IPS DF 6.9 (cell line): ENCODE measurements around the gene CYB561A3.

ENCODE experiments used
- DNase-seq: peaks from one replicate; pipeline ENCODE4 v3.0.0-alpha.2; 2013; ENCODE audit warnings: low read depth, low spot score
- H3K27ac ChIP-seq: one replicate; pipeline ENCODE4 v1.5.1; 2013; ENCODE audit warnings: low read length, control low read depth
- H3K27me3 ChIP-seq: 2 replicates; pipeline ENCODE4 v1.6.1; 2013; ENCODE audit warnings: mild to moderate bottlenecking, low read length; ENCODE audit not compliant: control insufficient read depth, insufficient read depth
- H3K36me3 ChIP-seq: 2 replicates; pipeline ENCODE4 v1.6.1; 2013; ENCODE audit warnings: low read length; ENCODE audit not compliant: control insufficient read depth, insufficient read depth
- H3K4me1 ChIP-seq: 2 replicates; pipeline ENCODE4 v1.6.1; 2013; ENCODE audit warnings: low read length; ENCODE audit not compliant: control insufficient read depth, insufficient read depth
- H3K4me3 ChIP-seq: 2 replicates; pipeline ENCODE4 v1.5.1; 2013; ENCODE audit warnings: mild to moderate bottlenecking, low read length
- H3K9me3 ChIP-seq: 2 replicates; pipeline ENCODE4 v1.6.1; 2013; ENCODE audit warnings: low read length, inconsistent platforms; ENCODE audit not compliant: control insufficient read depth, insufficient read depth
- WGBS: extraction: QIAGEN DNeasy Blood & Tissue Kit; methylation state at CpG from one replicate; pipeline ENCODE4 v1.1.7; 2013; ENCODE audit warnings: mixed read lengths, missing lambda C conversion rate; ENCODE audit not compliant: insufficient read length, insufficient coverage; 5-methylcytosine and 5-hydroxymethylcytosine counted together

Gene CYB561A3

DNA sequence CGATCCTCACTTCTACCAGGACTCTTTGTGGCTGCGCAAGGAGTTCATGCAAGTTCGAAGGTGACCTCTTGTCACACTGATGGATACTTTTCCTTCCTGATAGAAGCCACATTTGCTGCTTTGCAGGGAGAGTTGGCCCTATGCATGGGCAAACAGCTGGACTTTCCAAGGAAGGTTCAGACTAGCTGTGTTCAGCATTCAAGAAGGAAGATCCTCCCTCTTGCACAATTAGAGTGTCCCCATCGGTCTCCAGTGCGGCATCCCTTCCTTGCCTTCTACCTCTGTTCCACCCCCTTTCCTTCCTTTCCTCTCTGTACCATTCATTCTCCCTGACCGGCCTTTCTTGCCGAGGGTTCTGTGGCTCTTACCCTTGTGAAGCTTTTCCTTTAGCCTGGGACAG is 7.0 kb upstream of the CYB561A3 start:
- H3K9me3 ChIP-seq: peaks cover 2% of the 10 kb centered on the region; the same call in 1 of the 2 replicates
- no peaks in the 10 kb centered on the region for H3K4me1 ChIP-seq
- DNase-seq: no peak
- H3K4me3 ChIP-seq: no peak overlapping the region
- no peak overlapping the region for H3K27ac ChIP-seq
- no CpG with 5 or more reads among the region's 7 CpGs for WGBS
- H3K27me3 ChIP-seq: no peaks in the 10 kb centered on the region
- H3K36me3 ChIP-seq: peaks cover 25% of the 10 kb centered on the region; the same call in 1 of the 2 replicates

DNA sequence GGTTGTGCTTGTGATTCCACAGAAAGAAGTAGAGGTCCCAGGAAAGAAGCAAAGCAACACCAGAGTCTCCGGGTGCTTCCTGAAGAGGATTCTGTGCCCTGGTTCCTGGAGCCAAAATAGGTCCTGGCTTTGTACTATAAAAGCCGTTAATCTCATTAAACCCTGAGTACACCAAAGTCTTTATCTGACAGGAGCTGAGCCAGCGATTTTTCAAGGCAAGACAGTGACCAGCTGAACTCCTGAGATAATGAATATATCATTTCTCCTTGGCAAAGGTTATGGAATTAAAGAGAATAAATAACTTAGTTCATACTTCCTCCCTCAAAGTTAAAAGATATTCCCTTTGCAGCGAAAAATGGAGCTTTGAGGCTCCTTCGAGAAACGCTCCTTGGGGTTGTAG is 5.7 kb upstream of the CYB561A3 start:
- no peaks in the 10 kb centered on the region for H3K27me3 ChIP-seq
- H3K27ac ChIP-seq: no peak overlapping the region
- no peaks in the 10 kb centered on the region for H3K4me1 ChIP-seq
- no peak overlapping the region for H3K4me3 ChIP-seq
- no CpG with 5 or more reads among the region's 6 CpGs for WGBS
- H3K36me3 ChIP-seq: peaks cover 25% of the 10 kb centered on the region; the same call in 1 of the 2 replicates
- H3K9me3 ChIP-seq: no peaks in the 10 kb centered on the region
- DNase-seq: no peak

DNA sequence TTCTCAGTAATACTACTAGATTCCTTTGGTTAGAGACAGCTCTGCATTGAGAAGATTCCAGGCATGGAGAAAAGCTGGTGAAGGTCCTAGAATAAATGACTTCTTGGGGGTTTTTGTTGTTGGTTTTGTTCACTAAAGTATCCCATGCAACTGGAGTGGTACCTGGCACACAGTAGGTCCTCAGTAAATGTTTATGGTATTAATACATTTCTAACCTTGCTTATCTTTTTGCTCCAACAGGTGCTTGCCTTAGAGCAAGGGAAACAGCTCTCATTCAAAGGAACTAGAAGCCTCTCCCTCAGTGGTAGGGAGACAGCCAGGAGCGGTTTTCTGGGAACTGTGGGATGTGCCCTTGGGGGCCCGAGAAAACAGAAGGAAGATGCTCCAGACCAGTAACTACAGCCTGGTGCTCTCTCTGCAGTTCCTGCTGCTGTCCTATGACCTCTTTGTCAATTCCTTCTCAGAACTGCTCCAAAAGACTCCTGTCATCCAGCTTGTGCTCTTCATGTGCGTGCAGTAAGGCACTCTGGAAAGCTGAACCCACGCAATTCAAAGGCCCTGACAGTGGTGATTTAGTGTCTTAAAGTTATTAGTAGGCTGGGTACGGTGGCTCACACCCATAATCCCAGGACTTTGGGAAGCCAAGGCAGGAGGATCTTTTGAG is 2.5 kb upstream of the CYB561A3 start:
- H3K9me3 ChIP-seq: no peaks in the 10 kb centered on the region
- H3K36me3 ChIP-seq: peaks cover 23% of the 10 kb centered on the region; the same call in 1 of the 2 replicates
- H3K4me3 ChIP-seq: no peak overlapping the region
- no CpG with 5 or more reads among the region's 5 CpGs for WGBS
- no peak overlapping the region for H3K27ac ChIP-seq
- H3K27me3 ChIP-seq: no peaks in the 10 kb centered on the region
- DNase-seq: no peak
- H3K4me1 ChIP-seq: no peaks in the 10 kb centered on the region

DNA sequence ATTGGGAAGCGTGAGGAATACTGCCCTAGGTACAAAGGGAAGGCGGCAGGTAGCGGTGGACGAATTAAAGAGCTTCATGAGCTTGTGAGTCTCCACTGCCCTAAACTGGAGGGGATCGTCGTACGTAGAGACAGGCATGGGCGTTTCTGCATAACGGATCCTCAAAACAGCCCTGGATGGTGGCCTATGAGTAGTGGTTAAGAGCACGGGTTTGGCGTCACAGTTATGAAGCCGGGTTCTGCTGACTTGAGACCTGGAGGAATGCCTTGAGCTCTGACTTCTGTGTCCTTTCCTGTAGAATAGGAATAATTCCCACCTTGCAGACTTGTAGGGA is 827 bp upstream of the CYB561A3 start:
- H3K4me3 ChIP-seq: peak overlapping the region; percentile 51
- H3K27me3 ChIP-seq: no peaks in the 10 kb centered on the region
- no peak overlapping the region for H3K27ac ChIP-seq
- H3K4me1 ChIP-seq: no peaks in the 10 kb centered on the region
- no peaks in the 10 kb centered on the region for H3K9me3 ChIP-seq
- no peak for DNase-seq
- H3K36me3 ChIP-seq: peaks cover 13% of the 10 kb centered on the region; the same call in 1 of the 2 replicates
- WGBS: no CpG with 5 or more reads among the region's 12 CpGs

DNA sequence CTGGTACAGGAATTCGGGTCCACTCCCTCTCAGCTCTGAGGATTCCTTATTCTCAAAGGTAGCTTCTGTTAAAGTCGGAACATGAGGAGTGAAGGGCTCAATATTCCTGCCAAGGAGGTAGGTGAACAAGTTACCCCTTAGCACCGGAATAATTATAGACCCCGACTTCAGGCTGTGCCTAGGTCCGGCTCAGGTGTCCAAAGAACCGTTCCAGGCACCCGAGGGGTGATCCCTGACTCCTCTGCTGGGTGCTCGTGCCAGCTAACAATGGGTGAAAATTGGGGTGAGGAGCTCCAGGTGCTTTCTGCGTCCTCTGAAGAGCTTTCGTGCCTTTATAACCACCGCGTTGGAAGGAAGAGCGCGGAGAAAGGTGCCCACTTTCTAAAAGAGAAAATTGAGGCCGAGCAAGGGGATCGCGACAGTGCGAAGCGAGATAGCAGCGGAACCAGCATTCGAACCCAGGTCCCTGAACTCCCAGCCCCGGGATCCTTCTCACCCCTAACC is 393 bp downstream of the CYB561A3 start:
- H3K4me3 ChIP-seq: peak overlapping the region; percentile 51
- no peak for DNase-seq
- H3K4me1 ChIP-seq: no peaks in the 10 kb centered on the region
- H3K27ac ChIP-seq: no peak overlapping the region
- no peaks in the 10 kb centered on the region for H3K27me3 ChIP-seq
- no CpG with 5 or more reads among the region's 22 CpGs for WGBS
- no peaks in the 10 kb centered on the region for H3K9me3 ChIP-seq
- H3K36me3 ChIP-seq: peaks cover 9% of the 10 kb centered on the region; the same call in 1 of the 2 replicates

DNA sequence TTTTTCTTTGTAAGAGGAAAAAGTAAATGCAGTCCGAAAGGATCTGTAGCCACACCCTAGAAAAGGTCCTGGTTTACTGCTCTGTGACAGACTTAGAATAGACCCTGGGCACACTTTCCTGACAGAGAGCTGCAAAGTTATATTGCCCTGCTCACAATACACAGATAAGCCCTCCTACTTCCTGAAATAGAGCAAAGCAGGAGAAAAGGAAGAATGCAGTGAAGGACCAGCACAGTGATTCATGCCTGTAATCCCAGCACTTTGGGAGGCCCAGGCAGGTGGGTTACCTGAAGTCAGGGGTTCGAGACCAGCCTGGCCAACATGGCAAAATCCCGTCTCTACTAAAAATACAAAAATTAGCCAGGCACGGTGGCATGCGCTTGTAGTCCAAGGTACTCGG is 2.2 kb downstream of the CYB561A3 start:
- H3K4me1 ChIP-seq: no peaks in the 10 kb centered on the region
- H3K9me3 ChIP-seq: no peaks in the 10 kb centered on the region
- no peak for DNase-seq
- H3K27ac ChIP-seq: no peak overlapping the region
- no peaks in the 10 kb centered on the region for H3K27me3 ChIP-seq
- no peak overlapping the region for H3K4me3 ChIP-seq
- peaks cover 4% of the 10 kb centered on the region; the same call in 1 of the 2 replicates for H3K36me3 ChIP-seq
- WGBS: no CpG with 5 or more reads among the region's 6 CpGs

DNA sequence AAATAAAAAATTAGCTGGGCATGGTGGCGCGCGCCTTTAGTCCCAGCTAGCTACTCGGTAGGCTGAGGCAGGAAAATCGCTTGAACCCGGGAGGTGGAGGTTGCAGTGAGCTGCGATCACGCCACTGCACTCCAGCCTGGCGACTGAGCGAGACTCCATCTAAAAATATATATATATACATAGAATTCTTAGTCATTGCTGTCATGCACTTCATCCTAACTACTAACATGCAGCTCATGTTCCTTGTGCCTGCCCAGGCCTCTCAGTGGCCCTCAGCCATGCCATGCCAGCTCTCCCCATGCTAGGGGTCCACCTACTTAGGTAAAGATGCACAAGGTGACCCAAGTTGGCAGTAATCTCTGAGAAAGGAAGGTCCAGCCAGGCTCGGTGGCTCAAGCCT is 3.1 kb downstream of the CYB561A3 start:
- no CpG with 5 or more reads among the region's 11 CpGs for WGBS
- DNase-seq: no peak
- no peaks in the 10 kb centered on the region for H3K36me3 ChIP-seq
- no peaks in the 10 kb centered on the region for H3K27me3 ChIP-seq
- H3K9me3 ChIP-seq: no peaks in the 10 kb centered on the region
- no peak overlapping the region for H3K27ac ChIP-seq
- no peaks in the 10 kb centered on the region for H3K4me1 ChIP-seq
- no peak overlapping the region for H3K4me3 ChIP-seq

DNA sequence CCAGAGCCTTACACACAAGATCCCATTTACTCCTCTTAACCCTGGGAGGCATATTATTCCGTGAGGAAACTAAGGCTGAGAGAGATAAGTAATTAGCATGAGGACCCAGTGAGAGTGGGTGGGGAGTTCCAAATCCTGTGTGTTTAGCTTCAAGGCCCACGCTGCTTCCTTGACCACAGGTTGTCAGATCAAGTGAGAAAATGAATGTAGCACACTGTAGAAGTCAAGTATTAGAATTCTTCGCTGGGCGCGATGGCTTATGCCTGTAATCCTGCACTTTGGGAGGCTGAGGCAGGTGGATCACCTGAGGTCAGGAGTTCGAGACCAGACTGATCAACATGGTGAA is 3.8 kb downstream of the CYB561A3 start:
- DNase-seq: no peak
- no CpG with 5 or more reads among the region's 6 CpGs for WGBS

DNA sequence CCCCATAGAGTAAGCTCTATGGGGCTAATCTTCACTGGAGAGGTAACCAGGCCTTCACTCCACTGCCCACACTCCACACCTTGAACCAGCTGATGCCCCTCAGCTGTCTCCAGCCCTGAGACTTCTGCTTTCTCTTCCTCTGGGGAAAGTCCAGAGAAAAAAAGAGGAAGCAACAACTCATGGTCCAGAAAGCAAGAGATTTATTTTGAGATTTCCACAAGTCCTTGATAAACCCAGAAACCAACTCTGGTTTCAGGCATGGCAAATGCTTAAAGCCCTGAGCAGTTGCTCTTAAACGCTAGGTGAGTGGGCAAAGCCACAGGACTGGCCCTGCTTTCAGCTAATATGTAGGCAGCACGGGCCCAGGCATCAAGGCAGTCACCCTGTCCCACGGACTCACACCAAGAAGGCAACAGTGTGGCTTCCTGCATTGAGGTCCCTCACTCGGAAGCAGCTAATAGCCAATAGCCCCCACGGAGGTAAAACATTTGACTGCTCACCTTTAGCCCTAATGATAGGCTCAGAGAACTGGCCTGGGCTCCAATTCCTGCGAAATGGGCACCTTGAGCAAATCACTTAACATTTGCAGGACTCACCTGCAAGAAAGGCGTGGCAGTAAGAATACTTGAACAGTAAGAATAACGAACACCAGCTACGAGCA is 4.3 kb downstream of the CYB561A3 start:
- no CpG with 5 or more reads among the region's 9 CpGs for WGBS
- H3K27me3 ChIP-seq: no peaks in the 10 kb centered on the region
- H3K4me3 ChIP-seq: no peak overlapping the region
- H3K27ac ChIP-seq: no peak overlapping the region
- peaks cover 4% of the 10 kb centered on the region; the same call in 1 of the 2 replicates for H3K36me3 ChIP-seq
- H3K4me1 ChIP-seq: no peaks in the 10 kb centered on the region
- no peaks in the 10 kb centered on the region for H3K9me3 ChIP-seq
- DNase-seq: no peak

More for the DNA sequence above, 3.8 kb downstream of the CYB561A3 start:
- no peaks in the 10 kb centered on the region for H3K9me3 ChIP-seq
- H3K4me1 ChIP-seq: no peaks in the 10 kb centered on the region
- no peaks in the 10 kb centered on the region for H3K27me3 ChIP-seq
- H3K27ac ChIP-seq: no peak overlapping the region
- no peak overlapping the region for H3K4me3 ChIP-seq
- H3K36me3 ChIP-seq: peaks cover 3% of the 10 kb centered on the region; the same call in 1 of the 2 replicates

DNA sequence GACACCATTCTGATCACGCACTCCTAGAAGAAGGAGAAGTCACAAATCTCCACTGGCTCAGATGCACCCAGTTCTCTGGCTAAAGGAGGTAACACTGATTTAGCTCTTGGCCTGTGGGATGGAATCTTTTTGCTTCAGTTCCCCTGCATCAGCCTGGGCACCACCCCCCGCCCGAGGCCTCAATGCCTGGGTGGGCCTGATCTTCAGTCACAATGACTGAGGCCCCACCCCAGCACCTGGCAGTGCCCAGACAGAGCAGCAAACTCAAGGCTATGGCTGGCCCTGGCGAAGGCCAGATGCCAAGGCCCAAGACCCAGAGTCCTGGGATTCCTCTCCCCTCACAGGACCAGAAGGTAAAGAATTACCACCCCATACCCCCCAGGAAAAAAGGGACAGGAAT is 5.0 kb downstream of the CYB561A3 start:
- WGBS: no CpG with 5 or more reads among the region's 4 CpGs
- Histone ChIP-seq H3K27me3 (no peaks in the 10 kb centered on the region), H3K36me3 (peaks cover 4% of the 10 kb centered on the region; the same call in 1 of the 2 replicates), H3K27ac (no peak overlapping the region), H3K9me3 (no peaks in the 10 kb centered on the region), H3K4me1 (no peaks in the 10 kb centered on the region), H3K4me3 (no peak overlapping the region)
- DNase-seq: no peak
